Stimulated activated CD8-positive, alpha-beta memory T cell treated with anti-CD3 and anti-CD28 coated beads, Interleukin-12 subunit alpha, Interleukin-12 subunit beta, amount 100 ng/mL, for 1 hour (primary cell): Measurements from ENCODE around the gene RPL32.
"Not testable (repeated sequence)": the region's sequence is repeated elsewhere in the genome, so short reads cannot be mapped to it uniquely, and the experiment has no call there.

Source experiments
- DNase-seq: peaks from one replicate; pipeline ENCODE4 v3.0.0-alpha.2; 2020; ENCODE audit warnings: low read depth

Gene RPL32

GRCh38 chr3:12868039-12869034 is 27.0 kb upstream of the RPL32 start:
- DNase-seq: peak; percentile 36

GRCh38 chr3:12866836-12867235 is 25.5 kb upstream of the RPL32 start:
- DNase-seq: no peak

GRCh38 chr3:12865271-12865670 is 23.9 kb upstream of the RPL32 start:
- no peak for DNase-seq

- no peak for DNase-seq
Observed at GRCh38 chr3:12862387-12862786, 21.0 kb upstream of the RPL32 start.

GRCh38 chr3:12861611-12862010 is 20.2 kb upstream of the RPL32 start:
- DNase-seq: no peak

- DNase-seq: no peak
Observed at GRCh38 chr3:12859840-12860239, 18.5 kb upstream of the RPL32 start.

GRCh38 chr3:12856626-12857025 is 15.3 kb upstream of the RPL32 start:
- DNase-seq: no peak

GRCh38 chr3:12854565-12854964 is 13.2 kb upstream of the RPL32 start:
- no peak for DNase-seq

- not testable (repeated sequence) for DNase-seq
Observed at GRCh38 chr3:12853847-12854246, 12.5 kb upstream of the RPL32 start.

GRCh38 chr3:12852201-12852600 is 10.8 kb upstream of the RPL32 start:
- no peak for DNase-seq

- DNase-seq: no peak
Observed at GRCh38 chr3:12845811-12846210, 4.4 kb upstream of the RPL32 start.

GRCh38 chr3:12842469-12842868 is 1.1 kb upstream of the RPL32 start:
- no peak for DNase-seq

GRCh38 chr3:12841970-12842328 is 584 bp upstream of the RPL32 start:
- DNase-seq: no peak

- no peak for DNase-seq
Observed at GRCh38 chr3:12840591-12841148, 695 bp downstream of the RPL32 start.

GRCh38 chr3:12840148-12840547 is 1.2 kb downstream of the RPL32 start:
- not testable (repeated sequence) for DNase-seq

- no peak for DNase-seq
Observed at GRCh38 chr3:12839156-12839946, 2.0 kb downstream of the RPL32 start.

- DNase-seq: no peak
Observed at GRCh38 chr3:12838179-12838965, 3.0 kb downstream of the RPL32 start.

GRCh38 chr3:12837295-12837986 is 3.9 kb downstream of the RPL32 start:
- DNase-seq: no peak

- DNase-seq: no peak
Observed at GRCh38 chr3:12835052-12835665, 6.2 kb downstream of the RPL32 start.

- DNase-seq: no peak
Observed at GRCh38 chr3:12833222-12834161, 7.9 kb downstream of the RPL32 start.
